Body of pancreas (tissue), 4 donors: ENCODE data around the gene COMMD1. TPM values are rescaled to one million over a fixed set of nuclear protein-coding genes. Genes with fewer than 3 reads are reported as not detected.

Experiments used
- ATAC-seq: fragments of 150-250 bp; one replicate; pipeline ENCODE4 v1.9.1; 2016
- DNase-seq, 4 donors: peaks; one replicate each; pipeline ENCODE4 v3.0.0-alpha.2; 2019
- H3K27ac ChIP-seq, 4 donors: fragments of 200-600 bp; sonication (generic); 1 replicate in 3 of 4; 2 replicates in 1 of 4; pipeline versions ENCODE4 v1.5.1 to v1.6.1; 2016 to 2019; ENCODE audit warnings: mild to moderate bottlenecking in 1 of 4, mixed read lengths in 1 of 4, moderate library complexity in 1 of 4
- H3K27me3 ChIP-seq, 2 donors: fragments of 200-600 bp; sonication (generic); one replicate each; pipeline ENCODE4 v1.6.0; 2016; ENCODE audit warnings: mild to moderate bottlenecking in 1 of 2
- H3K36me3 ChIP-seq, 2 donors: fragments of 200-600 bp; sonication (generic); replicated peaks in 1 of 2; 2 replicates each; pipeline ENCODE4 v1.5.1; 2016; ENCODE audit warnings: low read depth in 2 of 2; ENCODE audit not compliant: insufficient read depth in 1 of 2
- H3K4me1 ChIP-seq: fragments of 200-600 bp; sonication (generic); one replicate; pipeline ENCODE4 v1.6.0; 2016
- H3K4me3 ChIP-seq, 2 donors: fragments of 200-600 bp; sonication (generic); 1 replicate in 1 of 2; 2 replicates in 1 of 2; pipeline ENCODE4 v1.5.1; 2016 to 2019
- H3K9me3 ChIP-seq, 3 donors: fragments of 200-600 bp; sonication (generic); 1 replicate in 2 of 3; 2 replicates in 1 of 3; pipeline ENCODE4 v1.5.1; 2016
- CTCF ChIP-seq, 7 experiments: fragments of 450-650 bp in 4 of 7; fragments of 200-600 bp in 3 of 7; sonication (generic) in 3 of 7; IDR thresholded peaks; one replicate each; pipeline ENCODE4 v1.5.1; 2016 to 2019; ENCODE audit warnings: antibody characterized with exemption in 7 of 7
- POLR2A ChIP-seq, 3 donors: fragments of 450-650 bp; IDR thresholded peaks; one replicate each; pipeline ENCODE4 v1.6.1; 2016; ENCODE audit warnings: antibody characterized with exemption in 3 of 3, mild to moderate bottlenecking in 2 of 3
- WGBS, 2 donors: methylation state at CpG; one replicate each; pipeline ENCODE4 v1.1.5; 2017; 5-methylcytosine and 5-hydroxymethylcytosine counted together
- intact Hi-C: fragments of 100-400 bp; cut with DNase I; formaldehyde crosslinking; loops from one replicate; pipeline ENCODE4 v1.15.1; 2023
- total RNA-seq, 2 donors: library from RNA; depleted of rRNA; stranded (reverse); fragments of >200 nt; gene quantifications; one replicate each; pipeline ENCODE4 v1.1.0, GENCODE V29; 2016

Gene COMMD1
- total RNA-seq, 2 donors from 2014 or later: 19.1 to 37.9 TPM

- no peak for ATAC-seq
- no peaks in the 10 kb centered on the region for H3K4me1 ChIP-seq
- no peaks in the 10 kb centered on the region for H3K36me3 ChIP-seq
- H3K4me3 ChIP-seq: no peak overlapping the region
- H3K27me3 ChIP-seq: no peaks in the 10 kb centered on the region
- 93 to 97% methylated on average over 4 of the region's 4 CpGs for WGBS, 2 donors
- intact Hi-C loops: no loop called here
- no peak for DNase-seq
- no peaks in the 10 kb centered on the region for H3K9me3 ChIP-seq
- H3K27ac ChIP-seq: no peak overlapping the region
- TF ChIP-seq POLR2A (IDR thresholded peaks at IDR 0.05) (no peak), CTCF (IDR thresholded peaks at IDR 0.05) (no peak)
Measured at GRCh38 chr2:62054029-62054791, 148.7 kb downstream of the COMMD1 start.

GRCh38 chr2:62054916-62055450, 149.5 kb downstream of the COMMD1 start:
- no peaks in the 10 kb centered on the region for H3K36me3 ChIP-seq
- no peak overlapping the region for H3K4me3 ChIP-seq
- H3K27ac ChIP-seq: no peak overlapping the region
- intact Hi-C loops: no loop called here
- no peak for ATAC-seq
- no peaks in the 10 kb centered on the region for H3K9me3 ChIP-seq
- no peaks in the 10 kb centered on the region for H3K4me1 ChIP-seq
- no peak for TF ChIP-seq CTCF (IDR thresholded peaks at IDR 0.05)
- no peak for TF ChIP-seq POLR2A (IDR thresholded peaks at IDR 0.05)
- H3K27me3 ChIP-seq: no peaks in the 10 kb centered on the region
- 87 to 92% methylated on average over 3 of the region's 3 CpGs for WGBS, 2 donors
- DNase-seq: no peak

- no peak for ATAC-seq
- intact Hi-C loops: no loop called here
- no peaks in the 10 kb centered on the region for H3K36me3 ChIP-seq
- H3K4me3 ChIP-seq: no peak overlapping the region
- H3K4me1 ChIP-seq: no peaks in the 10 kb centered on the region
- 89 to 90% methylated on average over 3 of the region's 3 CpGs for WGBS, 2 donors
- H3K9me3 ChIP-seq: no peaks in the 10 kb centered on the region
- no peak for TF ChIP-seq CTCF (IDR thresholded peaks at IDR 0.05)
- TF ChIP-seq POLR2A (IDR thresholded peaks at IDR 0.05): no peak
- no peak for DNase-seq
- H3K27me3 ChIP-seq: no peaks in the 10 kb centered on the region
- H3K27ac ChIP-seq: no peak overlapping the region
Measured at GRCh38 chr2:62055724-62056336, 150.4 kb downstream of the COMMD1 start.

- DNase-seq (no peak), ATAC-seq (no peak)
- intact Hi-C loops: no loop called here
- no peaks in the 10 kb centered on the region for H3K9me3 ChIP-seq
- TF ChIP-seq POLR2A (IDR thresholded peaks at IDR 0.05) (no peak), CTCF (IDR thresholded peaks at IDR 0.05) (no peak)
- no peaks in the 10 kb centered on the region for H3K4me1 ChIP-seq
- no peaks in the 10 kb centered on the region for H3K36me3 ChIP-seq
- no peaks in the 10 kb centered on the region for H3K27me3 ChIP-seq
- WGBS, 2 donors: 85 to 91% methylated on average over 5 of the region's 5 CpGs
- no peak overlapping the region for H3K4me3 ChIP-seq
- no peak overlapping the region for H3K27ac ChIP-seq
Measured at GRCh38 chr2:62056341-62056740, 150.9 kb downstream of the COMMD1 start.
